ENCODE data around the gene TMEM131. TPM values are rescaled to one million over a fixed set of nuclear protein-coding genes. Genes with fewer than 3 reads are reported as not detected.

TMEM131 gene
- total RNA-seq, 1 donor from 2014 or later, result 52.9 TPM

DNA sequence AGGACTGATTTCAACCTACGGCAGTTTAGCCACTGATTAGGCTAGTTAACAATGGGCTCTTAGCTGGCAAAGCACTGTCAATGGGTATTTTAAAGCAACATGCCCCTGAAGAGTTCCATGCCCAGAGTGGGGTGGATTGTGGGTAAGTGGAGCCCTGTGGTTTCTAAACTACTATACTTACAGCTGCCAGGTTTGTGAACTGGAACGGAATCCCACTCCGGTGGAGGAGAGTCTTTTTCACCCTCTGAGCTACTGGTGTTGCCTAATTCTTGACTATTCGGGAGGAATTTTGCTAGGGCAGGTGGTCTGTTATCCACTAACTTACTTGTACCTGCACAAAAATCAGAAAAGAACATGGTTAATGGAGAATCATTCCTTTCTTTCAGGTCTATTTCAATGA is 229.8 kb downstream of the TMEM131 start:
- Mint-ChIP-seq H3K27ac (no peak overlapping the region), H3K4me1 (peaks cover 3% of the 10 kb centered on the region), H3K36me3 (peaks cover 21% of the 10 kb centered on the region), H3K4me3 (no peak overlapping the region), H3K27me3 (ENCODE audit: low read depth) (no peaks in the 10 kb centered on the region), H3K9me3 (no peaks in the 10 kb centered on the region)
- TF ChIP-seq, protein P1, sequence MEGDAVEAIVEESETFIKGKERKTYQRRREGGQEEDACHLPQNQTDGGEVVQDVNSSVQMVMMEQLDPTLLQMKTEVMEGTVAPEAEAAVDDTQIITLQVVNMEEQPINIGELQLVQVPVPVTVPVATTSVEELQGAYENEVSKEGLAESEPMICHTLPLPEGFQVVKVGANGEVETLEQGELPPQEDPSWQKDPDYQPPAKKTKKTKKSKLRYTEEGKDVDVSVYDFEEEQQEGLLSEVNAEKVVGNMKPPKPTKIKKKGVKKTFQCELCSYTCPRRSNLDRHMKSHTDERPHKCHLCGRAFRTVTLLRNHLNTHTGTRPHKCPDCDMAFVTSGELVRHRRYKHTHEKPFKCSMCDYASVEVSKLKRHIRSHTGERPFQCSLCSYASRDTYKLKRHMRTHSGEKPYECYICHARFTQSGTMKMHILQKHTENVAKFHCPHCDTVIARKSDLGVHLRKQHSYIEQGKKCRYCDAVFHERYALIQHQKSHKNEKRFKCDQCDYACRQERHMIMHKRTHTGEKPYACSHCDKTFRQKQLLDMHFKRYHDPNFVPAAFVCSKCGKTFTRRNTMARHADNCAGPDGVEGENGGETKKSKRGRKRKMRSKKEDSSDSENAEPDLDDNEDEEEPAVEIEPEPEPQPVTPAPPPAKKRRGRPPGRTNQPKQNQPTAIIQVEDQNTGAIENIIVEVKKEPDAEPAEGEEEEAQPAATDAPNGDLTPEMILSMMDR (IDR thresholded peaks at IDR 0.05; ENCODE audit: unreplicated experiment), result no peak
- DNase-seq (ENCODE audit: low spot score in 2 of 2, unreplicated experiment in 2 of 2), result no peak

DNA sequence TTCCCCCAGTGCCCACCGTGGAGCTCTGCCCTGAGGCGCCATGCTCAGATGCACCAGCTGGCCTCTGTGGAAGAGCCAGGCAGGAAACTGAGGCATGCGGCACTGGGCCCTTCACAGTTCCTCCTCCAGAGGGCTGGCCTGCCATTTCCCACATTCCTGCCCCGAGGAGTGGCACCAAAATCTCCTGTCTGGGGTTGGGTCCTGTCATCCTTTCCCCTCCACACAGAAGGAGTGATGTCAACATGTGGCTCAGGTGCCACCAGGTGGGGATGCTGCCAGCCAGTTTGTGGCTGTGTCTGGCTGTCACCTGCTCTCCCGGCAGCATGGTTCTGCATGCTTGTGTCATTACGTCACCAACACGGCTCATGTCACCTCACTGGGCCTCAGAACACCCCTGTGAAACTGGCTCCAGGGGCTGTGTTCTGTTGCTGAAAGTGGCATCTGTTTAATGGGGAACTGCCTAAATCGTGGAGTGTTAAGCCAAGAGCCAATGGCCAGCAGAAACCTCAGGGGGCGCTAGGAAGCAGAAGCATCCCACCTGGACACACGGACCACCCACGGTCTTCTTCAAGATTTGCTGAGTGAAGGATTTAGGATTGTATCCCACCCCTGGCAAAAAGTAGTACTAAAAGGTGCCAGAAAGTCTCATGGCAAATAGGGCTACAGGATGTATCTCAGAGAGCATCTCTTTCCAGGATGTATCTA is 231.0 kb downstream of the TMEM131 start:
- Mint-ChIP-seq H3K36me3 (peaks cover 32% of the 10 kb centered on the region), H3K9me3 (no peaks in the 10 kb centered on the region), H3K27me3 (ENCODE audit: low read depth) (no peaks in the 10 kb centered on the region), H3K27ac (no peak overlapping the region), H3K4me3 (no peak overlapping the region), H3K4me1 (no peaks in the 10 kb centered on the region)
- no peak for DNase-seq (ENCODE audit: low spot score in 2 of 2, unreplicated experiment in 2 of 2)
- TF ChIP-seq, protein P1 (IDR thresholded peaks at IDR 0.05; ENCODE audit: unreplicated experiment), result no peak

GRCh38 chr2:97763176-97763845 is 232.4 kb downstream of the TMEM131 start:
- Mint-ChIP-seq H3K4me1 (no peaks in the 10 kb centered on the region), H3K4me3 (no peak overlapping the region), H3K27me3 (ENCODE audit: low read depth) (no peaks in the 10 kb centered on the region), H3K9me3 (no peaks in the 10 kb centered on the region), H3K27ac (no peak overlapping the region), H3K36me3 (peaks cover 42% of the 10 kb centered on the region)
- DNase-seq (ENCODE audit: low spot score in 2 of 2, unreplicated experiment in 2 of 2), result no peak
- TF ChIP-seq, protein P1 (IDR thresholded peaks at IDR 0.05; ENCODE audit: unreplicated experiment), result no peak

DNA sequence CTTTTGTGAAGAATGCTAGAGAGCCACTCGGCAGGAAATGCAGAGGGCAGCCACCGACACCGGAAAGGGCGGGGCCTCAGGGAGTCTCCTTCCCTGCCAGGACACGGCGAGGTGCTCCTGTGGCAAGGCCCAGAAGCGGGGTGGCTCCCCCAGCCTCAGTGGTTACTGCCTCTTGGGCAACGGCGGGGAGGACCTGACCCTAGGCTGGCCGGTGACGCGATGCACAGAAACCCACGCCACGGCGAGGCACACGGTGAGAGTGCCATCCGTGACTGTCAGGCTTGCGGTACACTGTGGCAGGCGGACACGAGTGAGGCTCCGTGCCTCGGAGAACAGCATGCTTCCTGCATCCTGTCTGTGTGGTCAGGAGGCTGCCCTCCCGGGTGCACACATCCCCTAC is 234.6 kb downstream of the TMEM131 start:
- Mint-ChIP-seq H3K27ac (no peak overlapping the region), H3K27me3 (ENCODE audit: low read depth) (no peaks in the 10 kb centered on the region), H3K4me3 (no peak overlapping the region), H3K9me3 (no peaks in the 10 kb centered on the region), H3K36me3 (peaks cover 50% of the 10 kb centered on the region), H3K4me1 (no peaks in the 10 kb centered on the region)
- no peak for DNase-seq (ENCODE audit: low spot score in 2 of 2, unreplicated experiment in 2 of 2)
- TF ChIP-seq, protein P1 (IDR thresholded peaks at IDR 0.05; ENCODE audit: unreplicated experiment), result no peak

GRCh38 chr2:97760480-97761049 is 235.2 kb downstream of the TMEM131 start:
- Mint-ChIP-seq H3K27me3 (ENCODE audit: low read depth) (no peaks in the 10 kb centered on the region), H3K4me3 (no peak overlapping the region), H3K4me1 (no peaks in the 10 kb centered on the region), H3K36me3 (peaks cover 50% of the 10 kb centered on the region), H3K27ac (no peak overlapping the region), H3K9me3 (no peaks in the 10 kb centered on the region)
- TF ChIP-seq, protein P1 (IDR thresholded peaks at IDR 0.05; ENCODE audit: unreplicated experiment), result no peak
- DNase-seq (ENCODE audit: low spot score in 2 of 2, unreplicated experiment in 2 of 2), result no peak

Measured in mesothelial cell of epicardium (in vitro differentiated cells).